HL-60/S4 treated with retinoic acid at 250 ng/mL for 4 days and 3 days (cell line): ENCODE measurements around the gene PRKG1.
"Not testable (repeated sequence)": the region's sequence is repeated elsewhere in the genome, so short reads cannot be mapped to it uniquely, and the experiment has no call there.

ENCODE experiments used
- in situ Hi-C: fragments of 300-500 bp; cut with MboI; formaldehyde crosslinking; loops from 2 replicates; pipeline ENCODE4 v1.7.0; 2022; ENCODE audit warnings: low sequenced_read_pairs

PRKG1 gene

DNA sequence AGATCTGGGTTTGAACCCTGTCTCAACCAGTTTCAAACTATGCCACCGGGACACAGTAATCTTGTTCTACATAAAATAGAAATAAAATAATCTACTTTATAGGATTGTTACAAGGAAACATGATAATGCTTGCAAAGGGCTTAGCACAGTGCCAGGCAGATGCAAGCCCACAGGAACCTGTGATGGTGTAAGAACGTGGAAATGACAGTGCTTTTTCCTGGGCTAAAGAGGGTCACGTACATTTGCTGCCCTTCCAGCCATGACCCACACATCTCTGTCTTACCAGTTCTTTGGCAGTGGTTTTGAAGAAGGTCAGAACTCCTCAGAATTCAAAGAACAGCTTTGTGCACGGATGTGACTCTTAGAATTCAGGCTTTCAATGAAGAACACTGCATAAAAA is 342.2 kb downstream of the PRKG1 start:
- in situ Hi-C loops = no loop called here

DNA sequence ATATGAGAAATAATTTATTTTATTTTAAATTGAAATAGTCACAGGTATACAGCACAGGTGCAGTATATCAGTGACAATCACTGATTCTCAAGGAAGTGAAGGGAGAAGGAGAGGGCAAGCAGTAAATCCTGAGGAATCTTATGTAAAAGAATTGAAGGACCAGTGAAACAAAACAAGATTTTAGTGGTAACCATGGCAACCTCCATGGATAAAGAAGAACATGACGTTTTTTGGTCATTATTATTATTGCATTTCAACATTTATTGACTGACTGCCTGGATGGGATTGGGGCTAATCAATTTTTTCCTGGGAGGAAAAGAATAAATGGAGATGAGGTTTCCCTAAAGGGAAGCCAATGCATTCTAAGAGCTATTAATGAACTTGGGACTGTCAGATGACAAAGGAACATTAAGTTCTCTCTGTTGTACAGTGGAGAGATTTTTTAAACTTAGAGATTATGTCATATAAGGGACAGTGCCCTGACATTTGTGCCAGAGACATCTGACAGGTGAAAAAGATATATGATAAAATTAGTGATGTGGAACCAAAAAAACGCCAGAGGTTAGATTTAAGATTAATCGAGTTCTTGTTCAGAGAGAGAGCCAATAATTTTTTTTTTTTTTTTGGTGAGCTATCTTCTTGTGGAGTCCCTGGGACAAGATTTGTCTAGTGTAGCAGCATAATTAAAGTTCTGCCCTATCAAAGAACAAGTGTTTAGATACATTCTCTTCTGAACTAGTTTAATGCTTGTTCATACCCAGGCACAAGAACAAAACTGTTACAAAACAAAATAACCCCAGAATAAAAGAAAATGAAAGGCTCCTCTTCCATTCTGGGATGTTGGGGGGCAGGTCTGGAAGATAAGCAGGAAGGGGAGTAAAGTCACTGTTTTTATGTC is 345.2 kb downstream of the PRKG1 start:
- in situ Hi-C loops = no loop called here

DNA sequence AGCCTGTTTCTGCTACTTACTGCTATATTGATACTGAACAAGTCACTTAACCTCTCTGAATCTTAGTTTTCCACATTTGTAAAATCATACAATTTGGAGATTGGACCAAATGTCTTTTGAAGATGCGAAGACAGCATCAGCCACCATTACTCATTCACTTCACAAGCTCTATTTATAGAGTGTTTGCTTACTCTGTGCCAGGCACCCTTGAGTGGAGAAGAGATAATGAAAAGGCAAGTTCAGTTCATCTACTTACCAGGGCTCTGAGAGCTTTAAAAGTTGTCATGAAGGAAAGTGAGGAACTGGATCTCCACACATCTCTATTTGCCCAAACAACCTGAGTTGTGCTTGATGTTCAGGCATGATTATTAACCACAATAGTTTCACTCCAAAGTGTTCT is 347.6 kb downstream of the PRKG1 start:
- in situ Hi-C loops = no loop called here

DNA sequence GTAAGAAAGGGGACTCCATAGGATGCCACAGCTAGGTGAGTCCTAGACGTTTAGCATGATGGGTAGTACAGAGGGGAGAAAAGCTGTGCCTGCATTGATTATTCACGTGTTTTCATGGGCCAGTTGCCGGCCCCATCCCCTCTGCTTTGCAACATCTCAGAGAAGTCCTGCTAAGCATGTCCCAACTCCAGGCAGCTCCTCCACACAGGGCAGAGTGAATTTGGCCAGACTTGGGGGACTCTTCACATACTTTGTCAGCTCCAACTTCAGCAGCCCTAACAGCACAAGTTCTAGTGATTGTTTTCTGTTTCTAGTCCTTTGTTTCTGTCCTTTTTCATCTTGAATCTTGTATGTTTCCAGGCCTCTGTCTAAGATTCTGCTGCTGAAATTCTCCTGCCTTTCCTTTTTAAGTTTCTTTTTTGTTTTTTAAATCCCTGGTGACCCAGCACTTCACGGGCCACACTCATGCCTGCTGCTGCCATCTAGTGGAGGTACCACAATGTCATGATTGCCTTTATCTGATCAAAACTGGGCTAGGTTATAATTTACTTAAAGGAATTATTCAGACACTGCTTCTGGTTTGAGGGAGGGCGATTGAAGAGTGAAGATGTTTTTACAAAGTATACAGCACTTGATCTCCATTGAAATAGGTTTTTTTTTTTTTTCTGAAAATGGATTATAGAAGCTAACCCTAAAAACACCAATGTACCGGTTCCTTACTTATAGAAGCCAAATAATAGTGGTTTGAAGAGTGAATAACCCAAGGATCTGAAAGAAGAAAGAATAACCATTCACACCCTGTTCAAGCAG is 348.2 kb downstream of the PRKG1 start:
- in situ Hi-C loops = no loop called here

DNA sequence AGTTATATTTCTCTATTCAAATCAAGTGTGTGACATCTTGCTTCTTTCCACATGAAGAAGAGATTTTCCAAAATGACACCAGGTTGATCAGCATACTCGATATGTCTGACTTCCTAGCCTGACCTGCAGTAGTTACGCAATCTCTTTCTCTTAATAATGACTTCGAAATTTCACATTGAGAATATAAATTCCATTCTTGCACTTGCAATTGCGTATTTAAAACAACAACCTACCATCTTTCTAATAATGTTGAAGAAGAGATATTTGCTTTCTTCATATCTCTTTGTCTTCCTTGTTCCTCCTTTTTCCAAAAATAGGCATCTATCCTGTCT is 348.8 kb downstream of the PRKG1 start:
- in situ Hi-C loops = no loop called here

DNA sequence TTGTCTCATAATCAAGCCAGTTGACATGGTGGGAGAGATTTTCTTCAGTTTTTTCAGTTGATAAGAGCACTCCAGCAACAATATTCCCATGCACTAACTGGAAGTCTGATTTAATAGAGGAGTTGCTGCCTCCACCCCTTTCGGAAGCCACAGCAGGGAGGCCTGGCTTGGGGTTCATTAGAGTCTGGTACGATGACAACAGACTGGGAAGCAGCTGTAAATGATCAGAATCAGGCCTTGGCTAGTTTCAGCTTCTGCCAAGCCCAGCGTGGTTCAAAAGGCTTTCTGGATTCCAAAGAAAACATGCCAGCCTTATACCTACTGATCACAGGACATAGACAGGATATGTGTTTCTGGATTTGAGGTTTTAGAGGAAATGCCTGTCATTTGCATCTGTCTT is 351.1 kb downstream of the PRKG1 start:
- in situ Hi-C loops = no loop called here

DNA sequence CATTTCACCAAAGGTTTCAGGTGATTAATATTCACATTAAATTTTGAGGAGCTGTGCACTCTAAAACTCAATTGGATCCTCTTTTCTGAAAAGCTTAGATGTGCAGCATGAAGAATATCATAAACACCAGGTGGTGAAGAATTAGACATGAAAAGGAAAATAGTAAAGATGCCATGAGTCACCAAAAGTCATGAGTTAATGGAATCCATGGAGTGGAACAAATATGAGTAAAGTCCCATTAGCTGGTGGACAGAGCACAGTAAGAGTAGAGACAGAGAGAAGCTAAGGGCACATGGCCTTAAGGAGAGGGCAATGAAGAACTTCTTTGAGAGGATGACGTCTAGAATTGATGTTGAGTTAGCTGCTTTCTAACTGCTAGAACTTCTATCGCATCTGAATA is 353.5 kb downstream of the PRKG1 start:
- in situ Hi-C loops = no loop called here

DNA sequence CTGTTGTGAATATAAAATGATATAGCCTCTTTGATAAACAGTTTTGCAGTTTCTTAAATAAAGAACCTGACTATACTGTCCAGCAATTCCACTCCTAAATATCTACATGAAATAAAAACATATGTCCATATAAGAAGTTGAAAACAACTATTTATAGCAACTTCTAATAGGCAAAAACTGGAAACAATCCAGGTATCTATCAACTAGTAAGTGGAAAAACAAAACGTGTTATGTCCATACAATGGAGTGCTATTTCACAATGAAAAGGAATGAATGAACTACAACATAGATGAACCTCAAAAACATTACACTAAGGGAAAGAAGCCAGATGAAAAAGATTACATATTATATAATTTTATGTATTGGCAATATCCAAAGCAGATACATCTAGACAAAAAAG is 356.2 kb downstream of the PRKG1 start:
- in situ Hi-C loops = no loop called here

DNA sequence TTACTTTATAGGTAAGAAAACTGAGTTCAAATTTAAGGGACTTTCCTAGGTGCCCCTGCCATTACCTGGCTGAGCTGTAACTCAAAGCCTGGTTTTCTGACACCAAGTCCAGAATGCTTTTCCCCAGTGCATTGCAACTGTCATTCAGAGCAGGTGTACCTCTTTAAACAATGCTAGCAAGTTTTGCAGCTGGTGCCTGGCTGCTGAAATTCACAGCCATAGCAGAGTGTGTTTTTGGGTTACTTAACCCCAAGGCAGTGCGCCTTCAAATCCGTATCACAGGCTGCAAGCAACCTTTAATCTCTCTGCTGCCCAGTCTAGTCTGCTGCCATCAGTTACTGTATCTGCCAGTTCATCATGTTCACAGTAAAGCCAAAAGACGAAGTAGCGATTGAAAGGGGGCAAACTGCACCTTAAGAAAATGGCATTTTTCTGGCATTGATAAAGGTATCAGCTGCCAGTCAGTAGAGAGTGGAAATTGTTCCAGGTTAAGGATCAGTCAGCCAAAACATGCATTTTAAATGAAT is 359.7 kb downstream of the PRKG1 start:
- in situ Hi-C loops = no loop called here

DNA sequence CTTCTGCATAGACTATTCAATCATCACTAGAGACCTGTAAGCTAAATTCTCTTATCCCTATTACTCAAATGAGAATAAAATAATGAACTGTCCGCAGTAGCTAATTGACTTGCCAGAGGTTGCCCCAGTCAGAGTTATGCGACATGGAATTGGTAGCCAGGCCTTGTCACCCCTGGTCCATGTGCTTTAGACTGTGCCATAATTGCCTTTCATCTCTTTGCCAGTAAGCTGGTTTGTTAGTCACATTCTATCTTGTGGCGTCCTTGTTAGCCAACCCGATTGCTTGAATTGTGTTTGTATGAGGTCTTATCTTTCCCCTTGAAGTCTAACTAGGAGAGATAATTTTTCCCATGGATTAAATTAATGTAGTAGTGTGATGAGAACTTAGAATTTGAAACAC is 362.5 kb downstream of the PRKG1 start:
- in situ Hi-C loops = no loop called here

DNA sequence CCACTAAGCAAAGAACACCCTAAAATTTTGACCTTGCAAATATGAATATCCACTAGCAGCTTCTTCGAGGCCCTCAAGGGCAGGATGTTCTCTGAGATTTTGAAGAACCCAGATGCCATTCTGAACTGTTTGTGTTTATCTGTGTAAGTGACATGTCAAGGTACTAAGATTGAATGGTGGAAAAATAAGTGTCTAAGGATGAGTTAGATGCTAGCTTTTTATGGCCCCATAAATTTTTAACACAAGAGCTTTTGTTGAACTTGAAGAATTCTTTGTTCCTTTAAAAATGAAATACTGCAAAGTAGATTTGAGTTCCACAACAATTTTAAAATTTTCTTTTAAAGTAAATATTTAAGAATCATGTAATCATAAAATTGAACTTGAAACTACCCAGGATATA is 365.4 kb downstream of the PRKG1 start:
- in situ Hi-C loops = no loop called here

DNA sequence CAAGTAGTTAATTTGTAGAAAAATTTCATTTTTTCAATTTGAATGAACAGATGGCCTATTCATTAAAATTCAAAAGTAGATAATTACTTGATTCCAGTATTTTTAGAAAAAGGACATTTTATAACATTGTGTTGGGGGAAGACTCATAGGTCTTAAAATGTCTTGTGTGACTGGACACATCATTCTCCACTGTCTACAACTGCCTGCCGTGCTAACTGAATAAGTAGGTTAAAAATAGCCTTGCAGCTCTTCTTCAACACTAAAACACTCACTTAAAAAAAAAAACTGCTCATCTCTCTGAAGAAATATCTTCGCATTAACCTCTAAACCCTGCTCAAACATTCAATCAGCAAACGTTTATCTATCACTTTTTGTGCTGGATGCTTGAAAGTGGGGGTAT is 371.3 kb downstream of the PRKG1 start:
- in situ Hi-C loops = no loop called here

DNA sequence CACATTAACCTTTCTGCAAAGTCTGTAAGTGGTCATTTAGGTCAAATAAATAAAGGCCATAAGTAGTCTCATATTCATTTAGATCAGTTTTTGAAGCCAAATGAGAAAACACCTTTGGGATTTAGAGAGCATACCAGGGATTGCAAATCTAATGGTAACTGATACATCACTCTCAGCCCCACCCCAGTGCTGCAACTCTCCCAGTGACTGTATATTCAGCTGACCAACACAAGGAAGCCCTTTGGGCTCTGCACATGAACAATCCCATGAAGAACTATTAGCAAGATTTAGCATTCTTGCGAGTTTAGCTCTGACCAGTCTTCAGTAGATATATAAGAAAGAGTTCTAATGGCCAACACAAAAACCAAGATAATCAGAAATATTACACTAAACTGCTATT is 372.8 kb downstream of the PRKG1 start:
- in situ Hi-C loops = no loop called here

DNA sequence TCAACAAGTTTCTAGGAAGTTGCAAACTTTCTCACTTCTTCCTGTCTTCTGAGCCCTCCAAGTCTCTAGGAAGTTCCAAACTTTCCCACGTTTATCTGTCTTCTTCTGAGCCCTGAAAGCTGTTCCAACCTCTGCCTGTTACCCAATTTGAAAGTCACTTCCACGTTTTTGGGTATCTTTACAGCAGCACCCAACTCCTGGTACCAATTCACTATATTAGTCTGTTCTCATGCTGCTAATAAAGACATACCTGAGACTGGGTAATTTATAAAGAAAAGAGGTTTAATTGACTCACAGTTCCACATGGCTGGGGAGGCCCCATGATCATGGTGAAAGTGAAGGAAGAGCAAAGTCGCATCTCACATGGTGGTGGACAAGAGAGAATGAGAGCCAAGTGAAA is 381.5 kb downstream of the PRKG1 start:
- in situ Hi-C loops = not testable (repeated sequence)

DNA sequence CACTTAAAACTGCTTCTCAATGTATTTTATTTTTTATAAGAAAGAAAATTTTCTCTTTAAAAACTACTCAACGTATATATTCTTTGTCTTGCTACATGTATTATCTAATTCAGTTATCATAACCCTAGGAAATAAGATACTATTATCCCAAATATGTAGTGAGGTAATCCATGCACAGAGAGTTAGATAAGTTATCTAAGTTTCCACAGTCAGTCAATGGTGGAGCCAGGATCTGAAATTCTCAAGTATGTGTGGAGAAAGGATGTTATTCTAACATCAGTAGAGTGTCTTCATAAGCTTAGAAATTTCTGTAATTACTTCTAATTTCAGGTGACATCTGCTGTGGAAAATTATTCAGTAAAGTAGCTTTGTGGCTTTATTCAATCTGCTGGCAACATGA is 385.2 kb downstream of the PRKG1 start:
- in situ Hi-C loops = no loop called here

DNA sequence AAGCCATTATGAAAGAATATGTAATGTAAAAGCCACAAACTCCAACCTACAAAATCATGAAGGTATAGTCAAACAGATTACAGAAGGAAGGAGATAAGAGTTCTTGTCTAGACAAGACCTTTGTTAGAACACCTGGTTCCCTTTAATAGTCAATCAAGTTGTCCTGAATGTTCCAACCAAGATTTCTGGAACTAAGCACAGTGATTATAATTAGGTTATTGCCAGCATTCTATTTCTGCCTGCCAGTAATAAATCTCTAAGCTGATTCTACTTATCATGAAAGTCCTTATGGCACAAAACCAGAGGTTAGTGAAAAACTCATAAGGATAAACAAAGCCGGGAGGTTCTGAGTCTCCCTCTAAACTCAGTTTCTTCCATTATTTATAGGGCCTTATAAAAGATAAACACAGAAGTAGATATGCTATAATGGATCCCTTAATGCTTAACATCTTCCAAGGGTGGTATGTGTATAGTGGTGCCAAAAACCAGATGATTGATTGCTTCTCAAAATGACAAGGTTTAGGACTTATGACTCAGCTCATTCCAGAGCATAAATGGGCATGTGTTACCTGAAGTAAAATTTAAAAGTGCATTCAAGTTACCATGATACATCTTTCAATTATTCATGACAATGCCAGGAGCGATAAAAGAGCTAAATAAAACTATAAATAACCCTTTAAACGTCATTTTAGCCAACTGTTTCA is 387.9 kb downstream of the PRKG1 start:
- in situ Hi-C loops = no loop called here

DNA sequence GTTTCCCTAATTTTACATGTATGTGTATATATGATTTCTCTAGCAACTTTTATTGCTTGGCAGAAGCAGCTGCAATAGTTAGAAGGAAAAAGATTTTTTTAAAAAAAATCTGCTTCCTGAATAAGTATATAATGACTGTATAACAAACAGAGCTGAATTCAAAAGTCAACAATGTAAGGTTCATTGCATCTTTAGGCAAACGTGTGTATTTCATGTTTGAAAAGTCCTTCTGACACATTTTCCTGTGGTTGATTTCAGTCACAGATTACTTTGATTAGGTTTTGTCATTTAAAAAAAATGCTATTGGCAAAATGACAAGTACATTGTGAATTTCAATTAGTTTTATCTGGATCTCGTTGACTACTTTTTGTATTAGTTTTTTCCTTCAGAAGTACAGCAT is 394.1 kb downstream of the PRKG1 start:
- in situ Hi-C loops = no loop called here

DNA sequence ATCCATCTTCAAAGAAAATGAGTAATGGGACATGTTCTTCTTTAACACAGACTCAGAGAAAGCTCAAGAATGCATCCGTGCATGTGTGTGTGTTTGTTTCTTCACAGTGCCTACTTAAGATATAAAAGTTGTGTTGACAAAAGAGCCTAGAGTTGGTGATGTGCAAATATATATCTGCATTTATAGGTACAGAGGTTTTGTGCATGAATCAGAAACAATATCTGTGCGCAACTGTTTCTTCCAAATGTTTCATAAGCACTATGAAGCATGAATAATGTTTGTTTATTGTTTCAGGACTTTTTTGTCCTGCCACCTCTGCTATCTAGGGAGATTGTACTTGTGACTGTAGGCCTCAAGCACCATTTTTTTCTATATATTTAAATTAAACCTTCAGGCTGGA is 395.4 kb downstream of the PRKG1 start:
- in situ Hi-C loops = no loop called here

DNA sequence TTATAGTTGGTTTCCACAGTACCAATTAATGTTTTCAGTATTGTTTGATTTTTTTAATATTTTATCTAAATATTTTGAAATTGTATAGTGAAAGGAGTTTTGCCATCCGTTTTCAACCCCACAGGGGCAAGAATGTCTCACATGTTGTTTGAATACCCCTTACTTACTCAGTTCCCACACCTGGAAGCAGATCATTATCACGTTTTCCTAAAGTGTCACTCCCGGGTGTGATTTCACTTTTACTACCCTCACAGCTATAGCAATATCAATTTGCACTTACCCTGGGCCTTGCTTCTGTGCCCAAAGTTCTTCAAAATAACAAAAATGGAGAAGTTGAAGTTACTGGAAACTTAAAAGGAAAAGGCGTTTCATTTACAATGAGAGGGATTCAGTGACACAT is 397.0 kb downstream of the PRKG1 start:
- in situ Hi-C loops = no loop called here

DNA sequence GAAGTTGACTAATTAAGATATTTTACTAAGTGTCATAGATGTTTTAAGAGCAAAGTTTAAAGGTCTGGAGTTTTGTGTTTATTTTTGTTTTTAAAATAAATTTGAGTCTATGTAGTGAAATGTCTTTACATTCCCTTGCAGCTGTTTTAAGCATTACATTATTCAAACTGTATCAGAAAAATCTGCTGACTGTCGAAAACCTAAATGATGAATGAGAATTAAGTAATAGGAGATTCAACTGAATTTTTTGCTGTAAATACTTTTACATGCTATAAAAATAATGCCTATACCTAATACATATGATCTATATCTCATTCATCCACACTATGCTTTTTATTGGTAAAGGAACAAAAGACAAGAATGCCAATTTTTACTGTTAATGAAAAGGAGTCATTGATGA is 397.9 kb downstream of the PRKG1 start:
- in situ Hi-C loops = no loop called here

DNA sequence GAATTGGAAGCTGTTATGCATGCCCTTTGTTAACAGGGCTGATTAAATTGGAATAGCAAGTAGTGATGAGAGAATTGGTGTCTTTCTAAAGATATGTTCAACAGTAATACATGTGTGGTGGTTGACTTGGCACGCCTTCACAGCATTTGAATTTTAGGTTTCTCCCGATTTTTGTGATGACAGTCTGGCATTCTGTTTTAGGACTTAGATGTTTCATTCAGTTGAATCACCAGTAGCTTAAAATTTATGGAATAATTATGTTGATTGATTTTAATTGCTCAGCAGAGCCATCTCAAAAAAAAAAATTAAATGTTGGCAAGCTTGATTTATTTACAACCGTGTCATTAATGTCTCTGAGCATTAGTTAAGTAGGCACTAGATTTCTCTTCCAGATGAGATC is 405.4 kb downstream of the PRKG1 start:
- in situ Hi-C loops = no loop called here

DNA sequence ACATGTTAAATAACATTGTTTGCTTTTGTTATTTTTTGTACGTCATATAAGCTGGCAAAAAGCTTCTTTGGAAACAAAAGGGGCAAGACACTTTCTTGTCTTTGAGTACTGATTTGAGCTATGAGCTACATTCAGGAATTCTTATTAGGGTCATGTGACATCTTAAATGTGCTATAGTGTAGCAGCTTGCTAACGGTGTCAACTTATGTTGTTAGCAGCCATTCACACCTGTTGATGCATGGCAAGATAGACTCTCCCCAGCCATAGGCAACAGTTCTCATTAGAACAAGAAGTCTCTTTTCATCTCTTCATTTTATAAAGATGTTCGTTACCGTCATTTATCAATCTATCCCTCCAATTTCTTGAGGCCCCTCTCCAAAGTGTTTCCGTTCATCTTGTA is 411.4 kb downstream of the PRKG1 start:
- in situ Hi-C loops = no loop called here
